ENCODE results near the gene ITGB3. TPM values are rescaled to one million over a fixed set of nuclear protein-coding genes. Genes with fewer than 3 reads are reported as not detected.

ITGB3 gene
- total and polyA plus RNA-seq, 10 of the 15 experiments (the other 5 are each of a cell fraction or from before 2014, with no cell fraction given) = 0.69 to 22.8 (median 13.6) TPM

- TF ChIP-seq, protein P1, sequence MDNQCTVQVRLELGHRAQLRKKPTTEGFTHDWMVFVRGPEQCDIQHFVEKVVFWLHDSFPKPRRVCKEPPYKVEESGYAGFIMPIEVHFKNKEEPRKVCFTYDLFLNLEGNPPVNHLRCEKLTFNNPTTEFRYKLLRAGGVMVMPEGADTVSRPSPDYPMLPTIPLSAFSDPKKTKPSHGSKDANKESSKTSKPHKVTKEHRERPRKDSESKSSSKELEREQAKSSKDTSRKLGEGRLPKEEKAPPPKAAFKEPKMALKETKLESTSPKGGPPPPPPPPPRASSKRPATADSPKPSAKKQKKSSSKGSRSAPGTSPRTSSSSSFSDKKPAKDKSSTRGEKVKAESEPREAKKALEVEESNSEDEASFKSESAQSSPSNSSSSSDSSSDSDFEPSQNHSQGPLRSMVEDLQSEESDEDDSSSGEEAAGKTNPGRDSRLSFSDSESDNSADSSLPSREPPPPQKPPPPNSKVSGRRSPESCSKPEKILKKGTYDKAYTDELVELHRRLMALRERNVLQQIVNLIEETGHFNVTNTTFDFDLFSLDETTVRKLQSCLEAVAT (IDR thresholded peaks at IDR 0.05) = no peak
- no peak for TF ChIP-seq RCOR1 (conservative IDR thresholded peaks at IDR 0.05; ENCODE audit: low read depth, low read length)
Observed at GRCh38 chr17:47264166-47264565, 10.5 kb downstream of the ITGB3 start (continued).

GRCh38 chr17:47265983-47266541, 12.4 kb downstream of the ITGB3 start:
- no peak for FAIRE-seq
- intact Hi-C loops (cut with micrococcal nuclease; ENCODE audit: unreplicated experiment) = no loop called here

More at GRCh38 chr17:47265983-47266541, 12.4 kb downstream of the ITGB3 start:
- POLR2A ChIA-PET = interaction anchor here (1.0 to 2.4 kb wide), 3 partner anchors 9 to 22 kb away, joined by 3 to 7 read pairs (median 3); no protein-coding TSS in a partner anchor
- no peak overlapping the region for H3K9ac ChIP-seq (ENCODE audit: control insufficient read depth, insufficient read depth, low read length)
- no peaks in the 10 kb centered on the region for H3K27me3 ChIP-seq (replicated peaks in 1 of 2; ENCODE audit: control insufficient read depth in 2 of 2, insufficient read depth in 2 of 2, low read length in 1 of 2)
- RAD21 ChIA-PET (ENCODE audit: unreplicated experiment) = no interaction called here
- no peak overlapping the region for H3K4me2 ChIP-seq (ENCODE audit: control insufficient read depth, insufficient read depth)
- 58% methylated on average over 2 of the region's 2 CpGs for WGBS (ENCODE audit: insufficient coverage, insufficient replicate concordance, low lambda C conversion rate, missing lambda C conversion rate)
- in situ Hi-C loops (cut with MboI) = no loop called here
- SMC1A ChIA-PET (ENCODE audit: uncharacterized antibody, unreplicated experiment) = interaction anchor here (1.2 kb wide), 1 partner anchor 8 kb away, joined by 3 read pairs; no protein-coding TSS in a partner anchor
- CTCF ChIA-PET = interaction anchor here (1.5 to 1.9 kb wide), 2 partner anchors 13 to 14 kb away, joined by 4 to 5 read pairs; no protein-coding TSS in a partner anchor
- peaks cover 3% of the 10 kb centered on the region; the same call in 2 of the 3 replicates for H3K9me3 ChIP-seq (replicated peaks; ENCODE audit: control insufficient read depth, insufficient read depth, low read length)
- no peaks in the 10 kb centered on the region for H3K79me2 ChIP-seq (ENCODE audit: control insufficient read depth, insufficient read depth, low read length)
- no peak overlapping the region for H3K4me3 ChIP-seq
- H3K27ac ChIP-seq (ENCODE audit: control insufficient read depth, insufficient read depth) = no peak overlapping the region
- no peaks in the 10 kb centered on the region for H4K20me1 ChIP-seq (ENCODE audit: control insufficient read depth, insufficient read depth)
- H2AFZ ChIP-seq (ENCODE audit: control insufficient read depth, low read depth, low read length) = no peak overlapping the region
- H3K36me3 ChIP-seq (ENCODE audit: control insufficient read depth in 2 of 2, insufficient read depth in 2 of 2, low read length in 1 of 2) = no peaks in the 10 kb centered on the region
- TF ChIP-seq, protein P2, sequence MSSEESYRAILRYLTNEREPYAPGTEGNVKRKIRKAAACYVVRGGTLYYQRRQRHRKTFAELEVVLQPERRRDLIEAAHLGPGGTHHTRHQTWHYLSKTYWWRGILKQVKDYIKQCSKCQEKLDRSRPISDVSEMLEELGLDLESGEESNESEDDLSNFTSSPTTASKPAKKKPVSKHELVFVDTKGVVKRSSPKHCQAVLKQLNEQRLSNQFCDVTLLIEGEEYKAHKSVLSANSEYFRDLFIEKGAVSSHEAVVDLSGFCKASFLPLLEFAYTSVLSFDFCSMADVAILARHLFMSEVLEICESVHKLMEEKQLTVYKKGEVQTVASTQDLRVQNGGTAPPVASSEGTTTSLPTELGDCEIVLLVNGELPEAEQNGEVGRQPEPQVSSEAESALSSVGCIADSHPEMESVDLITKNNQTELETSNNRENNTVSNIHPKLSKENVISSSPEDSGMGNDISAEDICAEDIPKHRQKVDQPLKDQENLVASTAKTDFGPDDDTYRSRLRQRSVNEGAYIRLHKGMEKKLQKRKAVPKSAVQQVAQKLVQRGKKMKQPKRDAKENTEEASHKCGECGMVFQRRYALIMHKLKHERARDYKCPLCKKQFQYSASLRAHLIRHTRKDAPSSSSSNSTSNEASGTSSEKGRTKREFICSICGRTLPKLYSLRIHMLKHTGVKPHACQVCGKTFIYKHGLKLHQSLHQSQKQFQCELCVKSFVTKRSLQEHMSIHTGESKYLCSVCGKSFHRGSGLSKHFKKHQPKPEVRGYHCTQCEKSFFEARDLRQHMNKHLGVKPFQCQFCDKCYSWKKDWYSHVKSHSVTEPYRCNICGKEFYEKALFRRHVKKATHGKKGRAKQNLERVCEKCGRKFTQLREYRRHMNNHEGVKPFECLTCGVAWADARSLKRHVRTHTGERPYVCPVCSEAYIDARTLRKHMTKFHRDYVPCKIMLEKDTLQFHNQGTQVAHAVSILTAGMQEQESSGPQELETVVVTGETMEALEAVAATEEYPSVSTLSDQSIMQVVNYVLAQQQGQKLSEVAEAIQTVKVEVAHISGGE (CRISPR knock-in tag; IDR thresholded peaks at IDR 0.05) = no peak
- TF ChIP-seq, protein P3, sequence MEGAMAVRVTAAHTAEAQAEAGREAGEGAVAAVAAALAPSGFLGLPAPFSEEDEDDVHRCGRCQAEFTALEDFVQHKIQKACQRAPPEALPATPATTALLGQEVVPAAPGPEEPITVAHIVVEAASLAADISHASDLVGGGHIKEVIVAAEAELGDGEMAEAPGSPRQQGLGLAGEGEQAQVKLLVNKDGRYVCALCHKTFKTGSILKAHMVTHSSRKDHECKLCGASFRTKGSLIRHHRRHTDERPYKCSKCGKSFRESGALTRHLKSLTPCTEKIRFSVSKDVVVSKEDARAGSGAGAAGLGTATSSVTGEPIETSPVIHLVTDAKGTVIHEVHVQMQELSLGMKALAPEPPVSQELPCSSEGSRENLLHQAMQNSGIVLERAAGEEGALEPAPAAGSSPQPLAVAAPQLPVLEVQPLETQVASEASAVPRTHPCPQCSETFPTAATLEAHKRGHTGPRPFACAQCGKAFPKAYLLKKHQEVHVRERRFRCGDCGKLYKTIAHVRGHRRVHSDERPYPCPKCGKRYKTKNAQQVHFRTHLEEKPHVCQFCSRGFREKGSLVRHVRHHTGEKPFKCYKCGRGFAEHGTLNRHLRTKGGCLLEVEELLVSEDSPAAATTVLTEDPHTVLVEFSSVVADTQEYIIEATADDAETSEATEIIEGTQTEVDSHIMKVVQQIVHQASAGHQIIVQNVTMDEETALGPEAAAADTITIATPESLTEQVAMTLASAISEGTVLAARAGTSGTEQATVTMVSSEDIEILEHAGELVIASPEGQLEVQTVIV (IDR thresholded peaks at IDR 0.05; ENCODE audit: borderline replicate concordance, partially characterized antibody) = no peak
- TF ChIP-seq ZNF384 (IDR thresholded peaks at IDR 0.05; ENCODE audit: borderline replicate concordance, low read depth, low read length) (0 out of 2 replicates have a peak, but pooled peaks have one; percentile 30), NBN (IDR thresholded peaks at IDR 0.05) (0 out of 2 replicates have a peak, but pooled peaks have one; percentile 16), RAD51 (IDR thresholded peaks at IDR 0.05) (peak; percentile 77), JUND (IDR thresholded peaks at IDR 0.05; ENCODE audit: low read depth, low read length) (no peak), NR2F1 (conservative IDR thresholded peaks at IDR 0.05) (peak; percentile 55)
- no peak for DNase-seq (ENCODE audit: low read depth, low spot score)
- H3K4me1 ChIP-seq (ENCODE audit: control insufficient read depth, insufficient read depth, low read length) = 0 out of 2 replicates have a peak, but pooled peaks cover 3% of the 10 kb centered on the region
- peak; percentile 42 for ATAC-seq
- BruUV-seq (replicated peaks) = no TSS peak
